ENCODE measurements around the gene GRM7. TPM values are rescaled to one million over a fixed set of nuclear protein-coding genes. Genes with fewer than 3 reads are reported as not detected.

GRM7 gene
- total RNA-seq, 1 donor from 2014 or later = 0.34 TPM

- no peak for DNase-seq (ENCODE audit: low spot score, unreplicated experiment)
- H3K27ac Mint-ChIP-seq = no peak overlapping the region
- H3K27me3 Mint-ChIP-seq = no peaks in the 10 kb centered on the region
- peaks cover 4% of the 10 kb centered on the region for H3K9me3 Mint-ChIP-seq (ENCODE audit: low read depth)
- no peaks in the 10 kb centered on the region for H3K36me3 Mint-ChIP-seq (ENCODE audit: insufficient read depth)
- TF ChIP-seq CTCF (IDR thresholded peaks at IDR 0.05; ENCODE audit: unreplicated experiment) = no peak
- H3K4me1 Mint-ChIP-seq (ENCODE audit: low read depth) = no peaks in the 10 kb centered on the region
- H3K4me3 Mint-ChIP-seq (ENCODE audit: low read depth) = no peak overlapping the region
Observed at GRCh38 chr3:7095116-7095515, 234.2 kb downstream of the GRM7 start.

GRCh38 chr3:7100136-7100535 lies 239.2 kb downstream of the GRM7 start:
- H3K9me3 Mint-ChIP-seq (ENCODE audit: low read depth) = peaks cover 14% of the 10 kb centered on the region
- H3K4me3 Mint-ChIP-seq (ENCODE audit: low read depth) = no peak overlapping the region
- TF ChIP-seq CTCF (IDR thresholded peaks at IDR 0.05; ENCODE audit: unreplicated experiment) = no peak
- H3K36me3 Mint-ChIP-seq (ENCODE audit: insufficient read depth) = peaks cover 3% of the 10 kb centered on the region
- H3K4me1 Mint-ChIP-seq (ENCODE audit: low read depth) = no peaks in the 10 kb centered on the region
- DNase-seq (ENCODE audit: low spot score, unreplicated experiment) = no peak
- no peak overlapping the region for H3K27ac Mint-ChIP-seq
- H3K27me3 Mint-ChIP-seq = no peaks in the 10 kb centered on the region

- H3K27me3 Mint-ChIP-seq = peaks cover 3% of the 10 kb centered on the region
- peaks cover 3% of the 10 kb centered on the region for H3K36me3 Mint-ChIP-seq (ENCODE audit: insufficient read depth)
- no peak for DNase-seq (ENCODE audit: low spot score, unreplicated experiment)
- TF ChIP-seq CTCF (IDR thresholded peaks at IDR 0.05; ENCODE audit: unreplicated experiment) = no peak
- H3K9me3 Mint-ChIP-seq (ENCODE audit: low read depth) = peaks cover 10% of the 10 kb centered on the region
- no peaks in the 10 kb centered on the region for H3K4me1 Mint-ChIP-seq (ENCODE audit: low read depth)
- no peak overlapping the region for H3K4me3 Mint-ChIP-seq (ENCODE audit: low read depth)
- H3K27ac Mint-ChIP-seq = no peak overlapping the region
Observed at GRCh38 chr3:7106635-7107034, 245.7 kb downstream of the GRM7 start.

GRCh38 chr3:7112523-7113056 lies 251.7 kb downstream of the GRM7 start:
- no peak for TF ChIP-seq CTCF (IDR thresholded peaks at IDR 0.05; ENCODE audit: unreplicated experiment)
- Mint-ChIP-seq H3K27me3 (peaks cover under 1% of the 10 kb centered on the region), H3K4me3 (ENCODE audit: low read depth) (no peak overlapping the region), H3K27ac (no peak overlapping the region), H3K4me1 (ENCODE audit: low read depth) (no peaks in the 10 kb centered on the region), H3K36me3 (ENCODE audit: insufficient read depth) (no peaks in the 10 kb centered on the region), H3K9me3 (ENCODE audit: low read depth) (no peaks in the 10 kb centered on the region)
- no peak for DNase-seq (ENCODE audit: low spot score, unreplicated experiment)

GRCh38 chr3:7144697-7145308 lies 283.9 kb downstream of the GRM7 start:
- no peaks in the 10 kb centered on the region for H3K27me3 Mint-ChIP-seq
- no peaks in the 10 kb centered on the region for H3K36me3 Mint-ChIP-seq (ENCODE audit: insufficient read depth)
- H3K9me3 Mint-ChIP-seq (ENCODE audit: low read depth) = no peaks in the 10 kb centered on the region
- no peaks in the 10 kb centered on the region for H3K4me1 Mint-ChIP-seq (ENCODE audit: low read depth)
- no peak overlapping the region for H3K27ac Mint-ChIP-seq
- TF ChIP-seq CTCF (IDR thresholded peaks at IDR 0.05; ENCODE audit: unreplicated experiment) = peak; percentile 68
- H3K4me3 Mint-ChIP-seq (ENCODE audit: low read depth) = no peak overlapping the region
- DNase-seq (ENCODE audit: low spot score, unreplicated experiment) = no peak

Measured in progenitor cell of endocrine pancreas (in vitro differentiated cells).